Osteoblast (primary cell): ENCODE results near the gene PLAAT3. TPM values are rescaled to one million over a fixed set of nuclear protein-coding genes. Genes with fewer than 3 reads are reported as not detected.

Source experiments
- DNase-seq: peaks from one replicate; pipeline ENCODE4 v3.0.0; 2011; ENCODE audit warnings: low spot score, mixed read lengths; ENCODE audit not compliant: insufficient read length; ENCODE audit errors: missing footprints
- H2AFZ ChIP-seq: 2 replicates; pipeline ENCODE4 v1.6.0; 2011; ENCODE audit warnings: mild to moderate bottlenecking, low read length
- H3K27ac ChIP-seq: 2 replicates; pipeline ENCODE4 v1.5.1; 2011; ENCODE audit warnings: mild to moderate bottlenecking, low read depth, low read length, moderate library complexity
- H3K27me3 ChIP-seq: 2 replicates; pipeline ENCODE4 v1.6.0; 2012; ENCODE audit warnings: mild to moderate bottlenecking, control low read depth, inconsistent platforms, low read length, moderate library complexity; ENCODE audit not compliant: insufficient read depth
- H3K36me3 ChIP-seq: 2 replicates; pipeline ENCODE4 v1.5.1; 2011; ENCODE audit warnings: mild to moderate bottlenecking, low read length, control low read depth, moderate library complexity; ENCODE audit not compliant: insufficient read depth
- H3K4me1 ChIP-seq: 2 replicates; pipeline ENCODE4 v1.5.1; 2011; ENCODE audit warnings: mild to moderate bottlenecking, low read length, control low read depth, moderate library complexity; ENCODE audit not compliant: insufficient read depth
- H3K4me2 ChIP-seq: 2 replicates; pipeline ENCODE4 v1.6.0; 2011; ENCODE audit warnings: mild to moderate bottlenecking, low read length; ENCODE audit not compliant: insufficient read depth
- H3K4me3 ChIP-seq: fragments of 200-600 bp; sonication (generic); 3 replicates; pipeline ENCODE4 v1.5.1; 2012; ENCODE audit warnings: mild to moderate bottlenecking, low read length, inconsistent platforms; ENCODE audit not compliant: insufficient read depth
- H3K79me2 ChIP-seq: 2 replicates; pipeline ENCODE4 v1.6.0; 2012; ENCODE audit warnings: mild to moderate bottlenecking, low read length, control low read depth, inconsistent platforms; ENCODE audit not compliant: insufficient read depth
- H3K9me3 ChIP-seq: 2 replicates; pipeline ENCODE4 v1.5.1; 2011; ENCODE audit warnings: low read depth, low read length, control low read depth
- H4K20me1 ChIP-seq: 2 replicates; pipeline ENCODE4 v1.6.0; 2012; ENCODE audit warnings: mild to moderate bottlenecking, low read length, control low read depth; ENCODE audit not compliant: insufficient read depth
- total RNA-seq: library from RNA; depleted of rRNA; stranded (reverse); fragments of >200 nt; gene quantifications from 2 replicates; pipeline ENCODE4 v1.2.3, GENCODE V29; 2012
- TF ChIP-seq, protein P1 (sequence below): IDR thresholded peaks from 2 replicates; pipeline ENCODE4 v1.5.1; 2011; ENCODE audit warnings: mild to moderate bottlenecking, low read depth, low read length, moderate library complexity; ENCODE audit errors: extremely low read depth

The PLAAT3 gene
- total RNA-seq, 1 donor: 34.4 TPM

DNA sequence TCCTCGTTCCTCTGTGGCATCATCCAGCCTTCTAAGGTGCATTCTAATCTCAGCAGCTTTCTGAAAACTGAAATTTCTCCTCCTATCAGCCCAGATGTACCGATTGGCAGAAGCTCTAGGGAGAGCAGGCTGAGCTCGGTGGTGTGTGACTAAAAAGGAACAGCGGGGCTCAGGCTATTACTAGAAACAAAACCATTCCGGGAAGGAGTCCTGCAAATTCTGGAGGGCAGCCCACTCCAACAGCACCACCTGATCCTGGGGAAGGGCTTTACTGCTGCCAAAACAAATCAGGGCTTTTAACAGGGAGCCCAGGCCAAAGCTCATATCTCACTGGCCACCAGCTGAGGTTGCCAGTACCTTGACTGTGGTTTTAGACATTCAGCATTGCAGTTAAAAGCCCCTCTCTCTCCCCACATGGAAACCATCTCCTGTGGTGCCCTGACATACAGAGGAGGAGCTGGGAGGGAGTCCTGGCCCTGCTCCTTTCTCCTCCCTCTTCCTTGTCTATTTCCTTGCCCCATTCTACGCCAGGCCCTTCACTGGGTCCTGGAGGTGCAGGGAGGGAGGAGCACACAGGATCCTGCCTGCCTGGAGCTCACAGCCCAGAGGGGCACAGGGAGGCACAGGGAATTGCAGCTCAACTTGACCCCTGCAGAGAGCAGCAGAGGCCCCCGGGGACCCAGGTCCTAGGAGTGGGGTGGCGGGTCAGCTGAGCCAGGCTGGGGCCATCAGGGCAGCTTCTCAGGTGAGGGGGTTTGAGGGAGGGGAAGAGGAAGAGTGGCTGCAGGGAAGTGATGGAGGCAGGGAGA, 76.7 kb downstream of the PLAAT3 start:
- peak; percentile 86 for DNase-seq
- Histone ChIP-seq H2AFZ (peak overlapping the region; percentile 96), H3K4me1 (peaks cover 13% of the 10 kb centered on the region), H3K4me2 (peak overlapping the region; percentile 74), H3K36me3 (no peaks in the 10 kb centered on the region), H3K27me3 (peaks cover 4% of the 10 kb centered on the region), H3K4me3 (peak overlapping the region; percentile 72), H3K27ac (peak overlapping the region; percentile 63), H3K79me2 (no peaks in the 10 kb centered on the region), H3K9me3 (no peaks in the 10 kb centered on the region), H4K20me1 (no peaks in the 10 kb centered on the region)
- TF ChIP-seq, protein P1, sequence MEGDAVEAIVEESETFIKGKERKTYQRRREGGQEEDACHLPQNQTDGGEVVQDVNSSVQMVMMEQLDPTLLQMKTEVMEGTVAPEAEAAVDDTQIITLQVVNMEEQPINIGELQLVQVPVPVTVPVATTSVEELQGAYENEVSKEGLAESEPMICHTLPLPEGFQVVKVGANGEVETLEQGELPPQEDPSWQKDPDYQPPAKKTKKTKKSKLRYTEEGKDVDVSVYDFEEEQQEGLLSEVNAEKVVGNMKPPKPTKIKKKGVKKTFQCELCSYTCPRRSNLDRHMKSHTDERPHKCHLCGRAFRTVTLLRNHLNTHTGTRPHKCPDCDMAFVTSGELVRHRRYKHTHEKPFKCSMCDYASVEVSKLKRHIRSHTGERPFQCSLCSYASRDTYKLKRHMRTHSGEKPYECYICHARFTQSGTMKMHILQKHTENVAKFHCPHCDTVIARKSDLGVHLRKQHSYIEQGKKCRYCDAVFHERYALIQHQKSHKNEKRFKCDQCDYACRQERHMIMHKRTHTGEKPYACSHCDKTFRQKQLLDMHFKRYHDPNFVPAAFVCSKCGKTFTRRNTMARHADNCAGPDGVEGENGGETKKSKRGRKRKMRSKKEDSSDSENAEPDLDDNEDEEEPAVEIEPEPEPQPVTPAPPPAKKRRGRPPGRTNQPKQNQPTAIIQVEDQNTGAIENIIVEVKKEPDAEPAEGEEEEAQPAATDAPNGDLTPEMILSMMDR: no peak

DNA sequence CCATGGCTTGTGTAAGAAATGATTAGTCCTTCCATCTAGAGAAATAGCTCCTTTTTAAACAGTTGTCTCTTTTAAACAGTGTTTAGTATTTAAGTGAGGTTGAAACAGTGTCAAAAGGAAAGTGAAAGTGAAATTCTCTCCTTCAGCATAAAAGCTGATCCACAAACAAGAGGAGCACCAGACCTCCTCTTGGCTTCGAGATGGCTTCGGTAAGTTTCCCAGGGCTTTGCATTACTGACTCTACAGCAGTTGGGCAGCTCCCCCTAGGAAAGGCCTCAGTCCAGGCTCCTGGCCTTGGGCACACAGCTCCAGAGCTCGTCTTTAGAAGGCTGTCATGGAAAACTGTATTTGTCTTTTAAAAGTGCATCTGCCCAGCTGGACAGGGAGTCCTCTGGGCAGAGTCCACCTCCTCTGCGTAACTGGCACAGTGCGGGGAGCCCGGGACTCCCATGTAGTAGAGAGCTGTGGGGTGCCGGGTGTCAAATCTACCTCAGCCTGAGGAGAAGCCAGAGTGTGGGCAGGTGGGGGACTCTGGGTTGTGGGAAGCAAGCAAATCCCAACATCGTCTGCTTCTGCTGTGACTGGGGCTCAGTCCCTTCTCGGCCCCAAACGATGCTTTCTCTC, 77.5 kb downstream of the PLAAT3 start, which contains the start of gene PLAAT4:
Gene PLAAT4, plus strand, starts transcription at position 140 of the 624 bp plus-strand sequence. Its CDS starts 61 bp downstream, at position 201.
- Histone ChIP-seq H3K27ac (peak within 1 kb of the TSS; percentile 63), H3K36me3 (no peaks in the 10 kb centered on the region), H3K4me2 (peak within 1 kb of the TSS; percentile 74), H3K4me1 (peaks cover 18% of the 10 kb centered on the region), H4K20me1 (no peaks in the 10 kb centered on the region), H3K9me3 (no peaks in the 10 kb centered on the region), H3K4me3 (peak within 1 kb of the TSS; percentile 72), H3K27me3 (no peaks in the 10 kb centered on the region), H3K79me2 (no peaks in the 10 kb centered on the region), H2AFZ (peak within 1 kb of the TSS; percentile 96)
- DNase-seq: peak; percentile 85
- TF ChIP-seq, protein P1: no peak

DNA sequence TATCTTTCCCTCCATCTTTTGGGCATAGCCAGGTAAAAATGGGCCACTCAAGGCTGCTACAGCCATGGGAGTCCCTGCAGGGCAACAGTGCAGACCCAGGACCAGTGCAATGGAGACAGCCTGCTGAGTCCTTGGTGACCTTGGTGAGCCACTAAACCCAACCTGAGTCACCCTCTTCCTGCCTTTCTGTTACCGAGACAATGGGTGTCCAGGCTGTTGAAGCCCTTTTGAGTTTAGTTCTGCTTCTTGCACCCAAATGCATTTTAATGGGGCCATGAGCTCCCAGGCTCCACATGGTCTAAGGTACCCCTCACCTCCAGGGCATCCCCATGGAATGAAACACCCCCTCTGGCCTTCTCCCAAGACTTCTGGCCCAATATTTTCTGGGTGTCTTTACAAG, 78.5 kb downstream of the PLAAT3 start:
- H3K4me1 ChIP-seq: peaks cover 18% of the 10 kb centered on the region
- no peaks in the 10 kb centered on the region for H3K79me2 ChIP-seq
- H3K27me3 ChIP-seq: no peaks in the 10 kb centered on the region
- no peaks in the 10 kb centered on the region for H3K9me3 ChIP-seq
- H2AFZ ChIP-seq: no peak overlapping the region
- TF ChIP-seq, protein P1: no peak
- H4K20me1 ChIP-seq: no peaks in the 10 kb centered on the region
- H3K36me3 ChIP-seq: no peaks in the 10 kb centered on the region
- no peak overlapping the region for H3K4me3 ChIP-seq
- no peak overlapping the region for H3K4me2 ChIP-seq
- no peak overlapping the region for H3K27ac ChIP-seq
- DNase-seq: no peak

- H3K36me3 ChIP-seq: no peaks in the 10 kb centered on the region
- H4K20me1 ChIP-seq: no peaks in the 10 kb centered on the region
- H3K4me3 ChIP-seq: no peak overlapping the region
- no peaks in the 10 kb centered on the region for H3K27me3 ChIP-seq
- H2AFZ ChIP-seq: peak overlapping the region; percentile 85
- no peak overlapping the region for H3K4me2 ChIP-seq
- no peaks in the 10 kb centered on the region for H3K9me3 ChIP-seq
- TF ChIP-seq, protein P1: no peak
- no peak for DNase-seq
- peaks cover 18% of the 10 kb centered on the region for H3K4me1 ChIP-seq
- no peak overlapping the region for H3K27ac ChIP-seq
- no peaks in the 10 kb centered on the region for H3K79me2 ChIP-seq
These were observed 79.3 kb downstream of the PLAAT3 start for GRCh38 chr11:63534895-63535461.
